ENCODE results near the gene TMOD4. TPM values are rescaled to one million over a fixed set of nuclear protein-coding genes. Genes with fewer than 3 reads are reported as not detected.

Gene TMOD4
- total RNA-seq, 6 donors from 2014 or later = 0.57 to 0.88 TPM; not detected in 4

DNA sequence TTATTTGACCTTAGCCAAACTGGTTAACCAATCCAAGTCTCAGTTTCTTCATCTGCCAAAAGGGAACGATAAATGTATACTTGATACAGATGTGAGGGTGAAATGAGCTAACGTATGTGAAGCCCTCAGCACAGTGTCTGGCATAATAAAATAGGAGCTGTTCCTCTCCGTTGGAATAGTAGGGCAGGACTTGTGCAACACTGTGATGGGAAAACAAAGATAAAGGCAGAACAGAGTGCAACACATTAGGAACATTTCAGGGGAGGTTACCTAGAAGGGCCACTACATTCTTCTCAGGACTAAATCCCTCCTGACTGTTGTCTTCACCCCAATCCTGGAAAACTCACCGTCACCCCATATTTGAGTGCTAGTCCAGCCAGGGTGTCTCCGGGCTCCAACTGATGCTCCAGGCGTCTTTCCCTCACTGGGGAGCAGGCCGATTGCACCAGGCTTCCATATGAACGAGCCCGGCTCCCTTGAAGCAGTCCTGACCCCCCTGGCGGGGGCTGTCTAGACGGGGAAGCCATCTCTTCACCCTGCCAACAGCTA lies 11.0 kb downstream of the TMOD4 start:
- peak overlapping the region; percentile 49 to 72 (median 68) for H3K4me3 ChIP-seq
- peak overlapping the region; percentile 65 to 87 (median 84) for H3K27ac ChIP-seq
- 51 to 54% methylated on average over 9 to 10 of the region's 11 CpGs for WGBS, 2 donors
- ATAC-seq (ENCODE audit: low FRiP score in 2 of 2) (peak in 1 of 2 donors; percentile 45), DNase-seq (no peak)
- H3K27me3 ChIP-seq = no peaks in the 10 kb centered on the region
- peaks cover 18 to 35% (median 24%) of the 10 kb centered on the region in 4 donors for H3K4me1 ChIP-seq
- TF ChIP-seq POLR2A (IDR thresholded peaks at IDR 0.05) (no peak), EP300 (IDR thresholded peaks at IDR 0.05) (no peak), POLR2AphosphoS5 (IDR thresholded peaks at IDR 0.05) (no peak)
- TF ChIP-seq, protein P1, sequence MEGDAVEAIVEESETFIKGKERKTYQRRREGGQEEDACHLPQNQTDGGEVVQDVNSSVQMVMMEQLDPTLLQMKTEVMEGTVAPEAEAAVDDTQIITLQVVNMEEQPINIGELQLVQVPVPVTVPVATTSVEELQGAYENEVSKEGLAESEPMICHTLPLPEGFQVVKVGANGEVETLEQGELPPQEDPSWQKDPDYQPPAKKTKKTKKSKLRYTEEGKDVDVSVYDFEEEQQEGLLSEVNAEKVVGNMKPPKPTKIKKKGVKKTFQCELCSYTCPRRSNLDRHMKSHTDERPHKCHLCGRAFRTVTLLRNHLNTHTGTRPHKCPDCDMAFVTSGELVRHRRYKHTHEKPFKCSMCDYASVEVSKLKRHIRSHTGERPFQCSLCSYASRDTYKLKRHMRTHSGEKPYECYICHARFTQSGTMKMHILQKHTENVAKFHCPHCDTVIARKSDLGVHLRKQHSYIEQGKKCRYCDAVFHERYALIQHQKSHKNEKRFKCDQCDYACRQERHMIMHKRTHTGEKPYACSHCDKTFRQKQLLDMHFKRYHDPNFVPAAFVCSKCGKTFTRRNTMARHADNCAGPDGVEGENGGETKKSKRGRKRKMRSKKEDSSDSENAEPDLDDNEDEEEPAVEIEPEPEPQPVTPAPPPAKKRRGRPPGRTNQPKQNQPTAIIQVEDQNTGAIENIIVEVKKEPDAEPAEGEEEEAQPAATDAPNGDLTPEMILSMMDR (IDR thresholded peaks at IDR 0.05) = no peak
- no peaks in the 10 kb centered on the region for H3K9me3 ChIP-seq
- H3K36me3 ChIP-seq = peaks cover 6 to 43% (median 29%) of the 10 kb centered on the region in 4 donors

DNA sequence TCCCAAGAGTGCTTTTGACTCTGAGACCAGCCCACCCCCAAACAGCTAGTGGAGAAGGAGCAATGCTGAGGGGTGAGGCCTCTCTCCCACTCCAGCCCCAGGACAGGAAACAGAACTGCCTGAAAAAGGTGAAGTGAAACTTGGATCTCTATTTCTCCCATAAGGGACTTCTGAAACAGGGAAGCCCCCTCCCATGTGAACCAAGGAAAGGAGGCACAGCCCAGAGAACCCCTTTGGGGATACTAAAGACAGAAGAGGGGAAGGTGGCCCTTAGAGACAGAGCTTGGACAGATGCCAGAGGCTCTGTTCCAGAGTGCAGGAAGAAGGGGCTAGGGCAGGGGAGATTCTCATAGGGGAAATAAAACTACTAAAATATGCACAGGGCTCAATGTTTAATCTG lies 16.4 kb downstream of the TMOD4 start:
- H3K27me3 ChIP-seq = no peaks in the 10 kb centered on the region
- no peak for ATAC-seq (ENCODE audit: low FRiP score in 2 of 2)
- peaks cover 9 to 38% (median 21%) of the 10 kb centered on the region in 4 donors for H3K36me3 ChIP-seq
- peak overlapping the region in 2 of 4 donors; percentile 56 to 64 for H3K27ac ChIP-seq
- H3K4me3 ChIP-seq = no peak overlapping the region
- TF ChIP-seq POLR2AphosphoS5 (IDR thresholded peaks at IDR 0.05) = no peak
- TF ChIP-seq, protein P1 (IDR thresholded peaks at IDR 0.05) = no peak
- TF ChIP-seq POLR2A (IDR thresholded peaks at IDR 0.05) = no peak
- TF ChIP-seq EP300 (IDR thresholded peaks at IDR 0.05) = no peak
- H3K9me3 ChIP-seq = no peaks in the 10 kb centered on the region
- no peak for DNase-seq
- H3K4me1 ChIP-seq = peaks cover 7 to 32% (median 14%) of the 10 kb centered on the region in 4 donors

DNA sequence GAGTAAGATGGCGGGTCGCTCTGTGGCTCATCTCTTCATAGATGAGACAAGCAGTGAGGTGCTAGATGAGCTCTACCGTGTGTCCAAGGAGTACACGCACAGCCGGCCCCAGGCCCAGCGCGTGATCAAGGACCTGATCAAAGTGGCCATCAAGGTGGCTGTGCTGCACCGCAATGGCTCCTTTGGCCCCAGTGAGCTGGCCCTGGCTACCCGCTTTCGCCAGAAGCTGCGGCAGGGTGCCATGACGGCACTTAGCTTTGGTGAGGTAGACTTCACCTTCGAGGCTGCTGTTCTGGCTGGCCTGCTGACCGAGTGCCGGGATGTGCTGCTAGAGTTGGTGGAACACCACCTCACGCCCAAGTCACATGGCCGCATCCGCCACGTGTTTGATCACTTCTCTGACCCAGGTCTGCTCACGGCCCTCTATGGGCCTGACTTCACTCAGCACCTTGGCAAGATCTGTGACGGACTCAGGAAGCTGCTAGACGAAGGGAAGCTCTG lies 17.0 kb downstream of the TMOD4 start:
- ATAC-seq (ENCODE audit: low FRiP score in 2 of 2) = no peak
- no peak for TF ChIP-seq EP300 (IDR thresholded peaks at IDR 0.05)
- TF ChIP-seq, protein P1 (IDR thresholded peaks at IDR 0.05) = no peak
- TF ChIP-seq POLR2AphosphoS5 (IDR thresholded peaks at IDR 0.05) = no peak
- TF ChIP-seq POLR2A (IDR thresholded peaks at IDR 0.05) = no peak
- WGBS, 2 donors = 73 to 88% methylated on average over 13 to 22 of the region's 22 CpGs
- peak overlapping the region in 1 of 4 donors; percentile 50 for H3K4me3 ChIP-seq
- peak in 1 of 2 donors; percentile 64 for DNase-seq
- peak overlapping the region in 3 of 4 donors; percentile 56 to 80 (median 64) for H3K27ac ChIP-seq
- no peaks in the 10 kb centered on the region for H3K9me3 ChIP-seq
- H3K36me3 ChIP-seq = peaks cover 9 to 38% (median 21%) of the 10 kb centered on the region in 4 donors
- no peaks in the 10 kb centered on the region for H3K27me3 ChIP-seq
- H3K4me1 ChIP-seq = peaks cover 5 to 29% (median 11%) of the 10 kb centered on the region in 4 donors

GRCh38 chr1:151158326-151158725 lies 17.5 kb downstream of the TMOD4 start:
- Histone ChIP-seq H3K4me1 (peaks cover 5 to 26% (median 11%) of the 10 kb centered on the region in 4 donors), H3K27me3 (no peaks in the 10 kb centered on the region), H3K4me3 (peak overlapping the region in 1 of 4 donors; percentile 50), H3K9me3 (no peaks in the 10 kb centered on the region), H3K36me3 (peaks cover 9 to 38% (median 21%) of the 10 kb centered on the region in 4 donors), H3K27ac (peak overlapping the region; percentile 5 to 80 (median 66))
- DNase-seq (no peak), ATAC-seq (ENCODE audit: low FRiP score in 2 of 2) (no peak)
- 72 to 80% methylated on average over 5 of the region's 5 CpGs for WGBS, 2 donors
- TF ChIP-seq EP300 (IDR thresholded peaks at IDR 0.05) (no peak), POLR2A (IDR thresholded peaks at IDR 0.05) (no peak), POLR2AphosphoS5 (IDR thresholded peaks at IDR 0.05) (no peak)
- TF ChIP-seq, protein P1 (IDR thresholded peaks at IDR 0.05) = no peak
